GM18508 (cell line): ENCODE measurements around the gene SPATA3.
A peak's percentile ranks its signal among the peaks of the same experiment; 100 is the strongest.

Experiments used
- ATAC-seq: cut with Tn5 transposase; IDR thresholded peaks from one replicate; pipeline ENCODE4 v1.9.1; 2021; ENCODE audit warnings: moderate number of reproducible peaks; ENCODE audit not compliant: insufficient read depth, unreplicated experiment

Gene SPATA3

DNA sequence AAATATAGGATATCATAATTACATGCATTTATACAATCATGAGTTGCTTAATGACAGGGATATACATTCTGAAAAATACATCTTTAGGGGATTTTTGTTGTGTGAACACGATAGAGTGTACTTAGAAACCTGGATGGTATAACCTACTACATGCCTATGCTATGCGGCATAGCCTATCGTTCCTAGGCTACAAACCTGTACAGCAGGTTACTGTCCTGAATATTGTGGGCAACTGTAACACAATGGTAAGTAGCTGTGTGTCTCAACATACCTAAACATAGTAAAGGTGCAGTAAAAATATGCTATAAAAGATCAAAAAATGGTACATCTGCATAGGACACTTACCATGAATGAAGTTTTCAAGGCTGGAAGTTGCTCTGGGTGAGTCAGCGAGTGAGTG is 47.9 kb downstream of the SPATA3 start:
- no peak for ATAC-seq

DNA sequence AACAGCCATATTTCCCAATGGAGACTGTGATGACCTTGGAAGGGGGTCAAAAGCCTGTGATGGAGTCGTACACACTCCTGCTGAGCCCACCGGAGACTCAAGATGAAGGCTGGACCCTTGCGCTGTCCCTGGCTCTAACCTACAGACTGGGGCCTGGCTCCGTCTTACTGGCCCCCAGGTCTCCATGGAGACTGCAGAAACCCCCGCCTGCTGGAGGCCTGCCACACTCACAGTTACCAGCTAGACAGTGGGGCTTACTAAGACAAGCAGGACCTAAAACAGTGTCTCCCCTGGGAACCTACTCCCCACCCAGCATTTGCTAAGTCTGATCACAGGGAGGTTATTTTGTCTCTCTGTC is 51.0 kb downstream of the SPATA3 start:
- ATAC-seq: no peak

GRCh38 chr2:231047274-231047922 is 51.5 kb downstream of the SPATA3 start:
- ATAC-seq: no peak

GRCh38 chr2:231047923-231048915 is 52.3 kb downstream of the SPATA3 start:
- ATAC-seq: no peak

DNA sequence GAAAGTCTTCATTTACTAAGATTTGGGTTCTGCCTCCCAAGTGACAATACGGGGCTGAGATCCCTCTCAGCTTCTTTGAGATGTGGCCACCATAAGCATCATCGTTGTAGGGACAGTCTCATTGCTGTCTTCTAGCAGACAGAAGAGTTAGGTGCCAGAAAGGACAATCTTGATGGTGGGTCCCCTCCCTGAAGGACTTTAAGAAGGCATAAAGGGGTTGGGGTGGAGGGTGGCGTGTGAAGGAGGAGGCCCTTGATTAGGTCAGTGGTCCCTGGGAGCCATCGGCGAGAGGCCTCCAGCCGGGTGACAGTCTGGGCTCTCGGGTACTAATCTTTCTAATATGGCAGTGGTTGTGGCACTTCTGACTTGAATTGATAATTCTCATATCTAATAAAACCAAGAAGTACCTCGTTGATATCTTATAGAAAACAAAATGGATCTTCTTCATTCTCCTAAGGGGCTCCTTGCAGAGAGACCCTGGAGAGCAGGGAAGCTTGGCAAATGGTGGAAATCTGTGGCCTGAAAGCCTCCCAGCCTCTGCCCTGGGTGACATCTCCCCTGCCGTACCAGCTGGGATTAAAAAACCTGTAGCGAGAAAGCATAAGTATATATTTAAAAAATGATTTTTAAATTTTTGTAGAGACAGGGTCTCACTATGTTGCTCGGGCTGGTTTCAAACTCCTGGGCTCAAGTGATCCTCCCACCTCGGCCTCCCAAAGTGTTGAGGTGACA is 53.5 kb downstream of the SPATA3 start:
- no peak for ATAC-seq

GRCh38 chr2:231050018-231050901 is 54.3 kb downstream of the SPATA3 start:
- ATAC-seq: no peak

DNA sequence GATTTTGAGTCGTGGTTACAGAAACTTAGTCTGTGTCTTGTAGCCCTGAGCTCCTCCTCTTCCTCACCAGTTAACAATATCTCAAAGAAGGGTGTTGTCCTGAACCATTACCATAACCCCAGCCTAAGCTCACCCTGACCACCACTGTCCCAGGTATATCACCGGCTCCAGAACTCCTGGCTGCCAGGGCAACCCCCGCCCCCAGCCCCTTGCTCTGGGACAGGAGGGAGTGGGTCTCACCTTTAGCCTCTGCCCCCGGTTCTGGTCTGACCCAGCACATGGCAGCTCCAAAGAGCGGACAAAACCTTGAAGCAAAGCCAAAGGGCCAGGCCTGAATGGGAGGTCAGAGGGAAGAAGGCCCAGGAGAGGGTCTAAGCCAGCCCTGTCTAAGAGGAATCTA is 55.2 kb downstream of the SPATA3 start:
- ATAC-seq: no peak

GRCh38 chr2:231052494-231053451 is 56.9 kb downstream of the SPATA3 start:
- ATAC-seq: no peak

GRCh38 chr2:231053846-231054245 is 57.9 kb downstream of the SPATA3 start:
- no peak for ATAC-seq

DNA sequence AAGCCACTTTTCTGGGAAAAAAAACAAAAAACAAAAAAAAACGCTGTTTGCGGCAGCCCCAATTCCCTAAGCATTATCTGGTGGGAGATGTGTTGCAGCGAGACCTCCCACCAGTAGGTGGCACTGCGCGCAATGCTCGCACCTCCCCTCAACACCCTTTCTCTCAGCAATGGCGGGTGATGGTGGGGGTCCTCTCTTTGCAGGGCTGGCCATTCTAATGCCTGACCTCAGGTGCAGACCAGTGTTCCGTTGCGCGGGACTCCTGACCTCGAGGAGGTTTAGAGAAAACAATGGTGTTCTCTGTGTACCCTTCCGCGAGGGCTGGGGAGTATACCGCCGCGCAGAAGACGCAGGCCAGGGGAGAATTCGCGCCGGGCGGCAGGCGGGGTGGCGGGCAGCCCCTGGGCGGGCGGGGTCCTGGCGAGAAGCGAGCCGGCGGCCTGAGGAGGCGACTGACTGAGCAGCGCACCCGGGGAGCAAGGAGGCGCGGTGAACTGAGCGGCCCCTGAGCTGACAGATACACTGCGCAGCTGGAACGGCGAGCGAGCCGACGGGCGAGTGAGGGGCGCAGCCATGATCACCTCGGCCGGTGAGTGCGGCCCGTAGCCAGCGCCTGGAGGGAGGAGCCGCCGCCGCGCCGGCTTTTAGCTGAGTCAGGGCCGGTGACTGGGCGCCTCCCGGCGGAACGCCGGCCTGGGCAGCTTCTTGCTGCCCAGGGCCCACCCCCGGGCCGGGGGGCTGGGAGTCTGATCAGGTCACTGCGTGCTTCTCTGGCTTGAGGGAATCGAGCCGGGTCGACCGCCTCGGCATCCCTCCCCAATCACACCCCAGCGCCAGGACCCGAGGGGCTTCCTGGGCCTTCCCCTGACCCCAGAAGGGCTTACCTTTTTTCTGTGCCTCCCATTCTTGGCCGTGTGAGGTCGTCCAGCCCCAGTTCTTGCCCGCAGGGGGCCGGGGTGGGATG is 60.8 kb downstream of the SPATA3 start, which contains the start of gene PSMD1:
Gene PSMD1, plus strand, starts transcription at position 415 of the 964 bp plus-strand sequence. Its CDS starts 159 bp downstream, at position 574.
- ATAC-seq: peak; percentile 55

DNA sequence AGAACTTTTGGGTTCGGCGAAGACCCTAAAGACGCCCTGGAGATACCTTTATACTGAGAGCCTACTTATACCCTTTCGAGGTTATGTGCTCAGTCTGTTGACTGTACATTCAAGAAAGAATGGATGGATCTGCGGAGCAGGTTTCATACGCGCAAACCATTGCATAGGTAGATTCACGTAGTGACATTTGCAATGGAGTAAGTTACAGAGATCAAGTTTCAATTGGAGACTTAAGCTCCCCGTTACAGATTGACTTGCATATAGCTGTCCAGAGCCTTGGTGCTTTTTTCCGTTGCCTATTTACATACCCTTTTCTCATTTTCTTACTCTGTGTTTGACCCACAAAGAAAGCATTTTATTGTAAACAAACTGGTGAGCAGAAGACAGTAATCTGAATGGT is 61.7 kb downstream of the SPATA3 start:
- ATAC-seq: no peak
